Ascending aorta (tissue), 2 donors: ENCODE results near the gene TMEM240. TPM values are rescaled to one million over a fixed set of nuclear protein-coding genes. Genes with fewer than 3 reads are reported as not detected.
"Not testable (repeated sequence)": the region's sequence is repeated elsewhere in the genome, so short reads cannot be mapped to it uniquely, and the experiment has no call there.

Experiments
- DNase-seq, 2 donors: peaks; one replicate each; pipeline ENCODE4 v3.0.0-alpha.2; 2019; ENCODE audit warnings: low spot score in 2 of 2
- H3K27ac ChIP-seq, 2 donors: fragments of 200-600 bp; sonication (generic); one replicate each; pipeline ENCODE4 v1.5.1; 2016 to 2017; ENCODE audit warnings: mild to moderate bottlenecking in 1 of 2
- H3K27me3 ChIP-seq: fragments of 200-600 bp; sonication (generic); one replicate; pipeline ENCODE4 v1.5.1; 2017
- H3K36me3 ChIP-seq, 2 donors: fragments of 200-600 bp; sonication (generic); one replicate each; pipeline ENCODE4 v1.5.1; 2016
- H3K4me1 ChIP-seq, 2 donors: fragments of 200-600 bp; sonication (generic); one replicate each; pipeline ENCODE4 v1.5.1; 2016 to 2017; ENCODE audit warnings: mild to moderate bottlenecking in 1 of 2
- H3K4me3 ChIP-seq, 2 donors: fragments of 200-600 bp; sonication (generic); one replicate each; pipeline ENCODE4 v1.5.1; 2016 to 2017; ENCODE audit warnings: mild to moderate bottlenecking in 1 of 2
- H3K9me3 ChIP-seq, 2 donors: fragments of 200-600 bp; sonication (generic); one replicate each; pipeline ENCODE4 v1.5.1; 2016
- intact Hi-C: fragments of 100-400 bp; cut with DNase I; formaldehyde crosslinking; loops from one replicate; pipeline ENCODE4 v1.15.1; 2023
- total RNA-seq: library from RNA; depleted of rRNA; stranded (reverse); fragments of >200 nt; gene quantifications from one replicate; pipeline ENCODE4 v1.1.0, GENCODE V29; 2016
- TF ChIP-seq, protein P1 (sequence below), 3 experiments: fragments of 200-600 bp in 2 of 3; fragments of 450-650 bp in 1 of 3; sonication (generic) in 2 of 3; IDR thresholded peaks; one replicate each; pipeline ENCODE4 v1.5.1; 2016 to 2019; ENCODE audit warnings: antibody characterized with exemption in 3 of 3, mild to moderate bottlenecking in 1 of 3, moderate library complexity in 1 of 3

Gene TMEM240
- total RNA-seq, 1 donor from 2014 or later, result not detected

DNA sequence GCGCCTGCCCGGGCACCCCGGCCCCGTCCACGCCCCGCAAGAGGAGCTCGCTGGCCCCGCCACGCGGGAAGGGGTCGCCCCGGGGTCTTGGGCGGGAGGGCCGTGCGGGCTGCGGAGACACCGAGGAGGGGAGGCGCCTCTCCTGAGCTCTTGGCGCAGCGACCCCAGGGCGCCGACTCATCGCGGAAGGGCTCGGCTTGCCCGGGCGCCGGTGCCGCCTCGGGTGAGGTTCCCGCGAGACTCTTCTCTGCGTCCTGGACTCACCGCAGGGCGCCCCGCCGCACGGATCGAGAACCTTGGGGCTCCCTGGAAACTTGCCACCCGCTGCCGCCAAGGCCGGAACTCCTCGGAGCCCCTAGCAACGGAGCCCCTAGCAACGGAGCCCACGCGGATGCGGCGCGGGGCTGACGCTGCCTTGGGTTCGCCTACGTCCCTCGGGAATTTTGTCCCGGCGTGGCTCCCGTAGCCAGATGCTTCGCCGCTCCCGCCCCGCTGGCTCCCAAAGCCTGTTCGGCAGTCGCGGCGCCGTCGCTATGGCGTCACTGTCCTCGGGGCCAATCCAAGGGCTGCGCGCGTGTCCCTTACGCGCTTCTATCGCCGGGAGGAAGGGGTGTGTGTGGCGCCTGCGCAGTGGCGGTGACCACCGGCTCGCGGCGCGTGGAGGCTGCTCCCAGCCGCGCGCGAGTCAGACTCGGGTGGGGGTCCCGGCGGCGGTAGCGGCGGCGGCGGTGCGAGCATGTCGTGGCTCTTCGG is 28.7 kb downstream of the TMEM240 start, which contains the start of gene ATAD3A:
ATAD3A (plus strand) TSS at position 630 of the 753 bp plus-strand sequence; CDS start at position 737, 107 bp downstream.
- peak; percentile 89 to 99 for DNase-seq
- H3K27me3 ChIP-seq, result no peaks in the 10 kb centered on the region
- H3K4me3 ChIP-seq, result peak within 1 kb of the TSS; percentile 81
- H3K4me1 ChIP-seq, result peaks cover 0 to 7% of the 10 kb centered on the region in 2 donors
- intact Hi-C loops, result loop anchor here (1.0 to 10.0 kb wide), 6 partner anchors 40 to 396 kb away; partner anchors contain the start of genes ATAD3B, C1orf159, MIB2 and MRPL20
- TF ChIP-seq, protein P1, sequence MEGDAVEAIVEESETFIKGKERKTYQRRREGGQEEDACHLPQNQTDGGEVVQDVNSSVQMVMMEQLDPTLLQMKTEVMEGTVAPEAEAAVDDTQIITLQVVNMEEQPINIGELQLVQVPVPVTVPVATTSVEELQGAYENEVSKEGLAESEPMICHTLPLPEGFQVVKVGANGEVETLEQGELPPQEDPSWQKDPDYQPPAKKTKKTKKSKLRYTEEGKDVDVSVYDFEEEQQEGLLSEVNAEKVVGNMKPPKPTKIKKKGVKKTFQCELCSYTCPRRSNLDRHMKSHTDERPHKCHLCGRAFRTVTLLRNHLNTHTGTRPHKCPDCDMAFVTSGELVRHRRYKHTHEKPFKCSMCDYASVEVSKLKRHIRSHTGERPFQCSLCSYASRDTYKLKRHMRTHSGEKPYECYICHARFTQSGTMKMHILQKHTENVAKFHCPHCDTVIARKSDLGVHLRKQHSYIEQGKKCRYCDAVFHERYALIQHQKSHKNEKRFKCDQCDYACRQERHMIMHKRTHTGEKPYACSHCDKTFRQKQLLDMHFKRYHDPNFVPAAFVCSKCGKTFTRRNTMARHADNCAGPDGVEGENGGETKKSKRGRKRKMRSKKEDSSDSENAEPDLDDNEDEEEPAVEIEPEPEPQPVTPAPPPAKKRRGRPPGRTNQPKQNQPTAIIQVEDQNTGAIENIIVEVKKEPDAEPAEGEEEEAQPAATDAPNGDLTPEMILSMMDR (IDR thresholded peaks at IDR 0.05), result no peak
- peak within 1 kb of the TSS; percentile 85 to 93 for H3K27ac ChIP-seq
- H3K9me3 ChIP-seq, result no peaks in the 10 kb centered on the region
- H3K36me3 ChIP-seq, result peaks cover 1 to 5% of the 10 kb centered on the region in 2 donors

DNA sequence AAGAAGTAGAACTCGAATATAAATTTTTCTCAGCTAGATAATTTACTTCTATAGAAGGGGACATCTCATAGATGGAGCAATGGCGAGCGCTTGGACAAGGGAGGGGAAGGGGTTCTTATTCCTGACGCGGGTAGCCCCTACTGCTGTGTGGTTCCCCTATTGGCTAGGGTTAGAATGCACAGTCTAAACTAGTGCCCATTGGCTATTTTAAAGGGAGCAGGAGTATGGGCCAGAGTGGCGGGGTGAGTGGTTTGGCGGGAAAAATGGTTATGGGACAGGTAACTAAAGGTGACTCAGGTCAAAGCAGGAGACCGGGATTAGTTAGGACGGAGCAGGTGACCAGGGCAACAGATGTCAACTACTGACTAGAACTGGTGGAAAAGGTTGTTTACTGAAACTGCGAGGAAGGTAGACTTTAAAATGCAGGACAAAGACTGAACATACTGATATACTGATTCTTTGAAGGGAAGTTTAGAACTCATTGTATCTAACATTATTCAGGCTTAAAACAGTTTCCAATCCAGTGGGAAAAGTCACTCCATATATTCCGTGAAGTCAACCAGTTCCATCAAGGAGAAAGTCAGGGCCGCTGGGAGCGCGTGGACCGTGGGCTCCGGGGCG is 29.4 kb downstream of the TMEM240 start:
- intact Hi-C loops, result loop anchor here (1.0 to 10.0 kb wide), 4 partner anchors 40 to 396 kb away; partner anchors contain the start of genes ATAD3B, C1orf159 and MRPL20
- H3K36me3 ChIP-seq, result no peaks in the 10 kb centered on the region
- no peaks in the 10 kb centered on the region for H3K27me3 ChIP-seq
- no peaks in the 10 kb centered on the region for H3K9me3 ChIP-seq
- peak overlapping the region; percentile 81 for H3K4me3 ChIP-seq
- DNase-seq, result no peak
- peaks cover 0 to 7% of the 10 kb centered on the region in 2 donors for H3K4me1 ChIP-seq
- TF ChIP-seq, protein P1 (IDR thresholded peaks at IDR 0.05), result no peak
- H3K27ac ChIP-seq, result peak overlapping the region; percentile 85 to 93

DNA sequence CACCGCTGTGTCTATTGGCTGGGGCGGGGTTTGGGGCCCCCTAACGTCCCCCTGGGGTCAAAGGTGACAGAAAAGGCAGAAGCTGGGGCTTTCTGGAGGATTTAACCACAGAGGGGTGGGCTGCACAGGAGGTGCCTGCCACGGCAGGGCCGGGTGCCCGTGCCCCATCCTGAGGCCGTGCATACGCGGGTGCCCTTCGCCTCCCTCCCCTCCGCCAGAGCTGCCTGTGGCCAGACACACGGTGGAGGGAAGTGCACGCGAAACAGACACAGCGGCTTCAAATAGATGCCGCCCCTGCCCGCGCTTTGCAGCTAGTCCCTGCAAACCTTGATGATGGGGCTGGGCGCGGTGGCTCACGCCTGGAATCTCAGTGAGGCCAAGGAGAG is 31.0 kb downstream of the TMEM240 start:
- DNase-seq, H3K9me3 ChIP-seq, H3K27ac ChIP-seq, H3K36me3 ChIP-seq, intact Hi-C loops, H3K4me3 ChIP-seq, H3K27me3 ChIP-seq: not testable (repeated sequence)
- peaks cover 0 to 10% of the 10 kb centered on the region in 2 donors for H3K4me1 ChIP-seq

DNA sequence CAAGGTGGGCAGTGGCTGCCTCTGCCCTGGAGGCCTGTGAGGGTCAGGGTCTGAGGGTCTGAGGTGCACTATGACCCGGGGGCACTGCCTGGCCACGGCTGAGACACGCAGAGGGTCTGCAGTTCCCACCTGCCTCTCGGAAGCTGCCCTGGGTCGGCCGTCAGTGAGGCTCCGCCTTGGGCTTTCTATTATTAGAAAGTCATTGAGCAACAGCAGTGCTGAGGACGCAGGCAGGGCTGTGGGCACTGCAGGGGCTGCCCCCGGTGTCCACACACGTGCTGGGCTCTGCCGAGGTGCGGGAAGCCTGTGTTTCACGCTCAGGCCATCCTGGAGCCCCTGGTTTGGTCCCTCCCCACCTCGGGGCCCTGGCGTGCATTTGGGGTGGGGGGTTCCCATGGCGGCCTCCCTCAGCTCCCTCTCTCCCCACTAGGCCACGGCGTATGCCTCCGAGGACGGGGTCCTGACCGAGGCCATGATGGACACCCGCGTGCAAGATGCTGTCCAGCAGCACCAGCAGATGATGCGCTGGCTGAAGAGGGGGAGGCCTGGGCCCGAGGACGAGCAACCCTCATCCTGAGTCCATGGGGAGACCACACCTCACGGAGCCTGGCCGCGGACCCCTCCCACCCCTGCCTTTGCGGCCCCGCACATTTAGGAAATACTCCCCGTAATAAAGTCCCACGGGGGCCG is 31.5 kb downstream of the TMEM240 start:
- peaks cover 0 to 10% of the 10 kb centered on the region in 2 donors for H3K4me1 ChIP-seq
- H3K27ac ChIP-seq, H3K36me3 ChIP-seq, H3K27me3 ChIP-seq, intact Hi-C loops, H3K9me3 ChIP-seq, DNase-seq, H3K4me3 ChIP-seq: not testable (repeated sequence)

DNA sequence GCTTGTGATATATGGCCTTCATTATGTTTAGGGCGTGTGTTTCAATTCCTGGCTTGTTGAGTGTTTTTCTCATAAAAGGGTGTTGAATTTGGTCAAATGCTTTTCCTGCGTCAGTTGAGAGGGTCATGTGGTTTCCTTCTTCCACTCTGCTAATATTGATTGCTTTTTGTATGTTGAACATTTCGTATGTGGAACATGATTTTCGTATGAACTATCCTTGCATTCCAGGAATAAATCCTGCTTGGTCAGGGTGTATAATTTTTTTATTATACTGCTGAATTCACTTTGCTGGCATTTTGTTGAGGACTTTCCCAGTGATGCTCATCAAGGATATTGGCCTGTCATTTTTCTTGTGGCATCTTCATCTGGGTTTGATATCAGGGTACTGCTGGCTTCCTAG is 33.1 kb downstream of the TMEM240 start:
- H3K4me3 ChIP-seq, result no peak overlapping the region
- intact Hi-C loops, result no loop called here
- H3K27me3 ChIP-seq, result no peaks in the 10 kb centered on the region
- H3K9me3 ChIP-seq, result no peaks in the 10 kb centered on the region
- TF ChIP-seq, protein P1 (IDR thresholded peaks at IDR 0.05), result no peak
- DNase-seq, result no peak
- no peaks in the 10 kb centered on the region for H3K36me3 ChIP-seq
- H3K27ac ChIP-seq, result no peak overlapping the region
- H3K4me1 ChIP-seq, result peaks cover 0 to 10% of the 10 kb centered on the region in 2 donors

DNA sequence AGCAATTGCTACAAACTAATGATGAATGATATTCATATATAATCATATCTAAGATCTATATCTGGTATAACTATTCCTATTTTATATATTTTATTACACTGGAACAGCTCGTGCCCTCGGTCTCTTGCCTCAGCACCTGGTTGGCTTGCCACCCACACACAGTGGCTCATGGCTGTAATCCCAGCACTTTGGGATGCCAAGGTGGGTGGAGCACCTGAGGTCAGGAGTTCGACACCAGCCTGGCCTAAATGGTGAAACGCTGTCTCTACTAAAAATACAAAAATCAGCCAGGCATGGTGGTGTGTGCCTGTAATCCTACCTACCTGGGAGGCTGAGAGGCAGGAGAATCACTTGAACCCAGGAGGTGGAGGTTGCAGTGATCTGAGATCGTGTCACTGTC is 34.6 kb downstream of the TMEM240 start:
- H3K36me3 ChIP-seq, H3K4me3 ChIP-seq, H3K27me3 ChIP-seq, H3K9me3 ChIP-seq, DNase-seq, intact Hi-C loops, H3K4me1 ChIP-seq: not testable (repeated sequence)
- H3K27ac ChIP-seq, result peak overlapping the region in 1 of 2 donors; percentile 53
